Duodenal mucosa (tissue), 2 donors: ENCODE results near the gene ZNF862.

Source experiments
- H3K27ac ChIP-seq: one replicate; pipeline ENCODE4 v1.7.0; 2013; ENCODE audit warnings: low read depth, low read length
- H3K27me3 ChIP-seq, 2 donors: one replicate each; pipeline ENCODE4 v1.7.0; 2013; ENCODE audit warnings: low read length in 2 of 2, control low read depth in 1 of 2; ENCODE audit not compliant: insufficient read depth in 2 of 2, control insufficient read depth in 1 of 2
- H3K36me3 ChIP-seq, 2 donors: one replicate each; pipeline ENCODE4 v1.7.0; 2013; ENCODE audit warnings: low read length in 2 of 2, control low read depth in 1 of 2; ENCODE audit not compliant: insufficient read depth in 2 of 2, control insufficient read depth in 1 of 2
- H3K4me1 ChIP-seq, 2 donors: one replicate each; pipeline ENCODE4 v1.7.0; 2013; ENCODE audit warnings: low read length in 2 of 2, control low read depth in 1 of 2; ENCODE audit not compliant: insufficient read depth in 2 of 2, control insufficient read depth in 1 of 2
- H3K4me3 ChIP-seq, 2 donors: one replicate each; pipeline ENCODE4 v1.7.0; 2013; ENCODE audit warnings: low read length in 2 of 2, low read depth in 1 of 2
- H3K9ac ChIP-seq, 2 donors: one replicate each; pipeline ENCODE4 v1.7.0; 2013; ENCODE audit warnings: low read length in 2 of 2, low read depth in 1 of 2
- H3K9me3 ChIP-seq, 2 donors: one replicate each; pipeline ENCODE4 v1.7.0; 2013; ENCODE audit warnings: low read length in 2 of 2, control low read depth in 1 of 2; ENCODE audit not compliant: control insufficient read depth in 1 of 2

Gene ZNF862

DNA sequence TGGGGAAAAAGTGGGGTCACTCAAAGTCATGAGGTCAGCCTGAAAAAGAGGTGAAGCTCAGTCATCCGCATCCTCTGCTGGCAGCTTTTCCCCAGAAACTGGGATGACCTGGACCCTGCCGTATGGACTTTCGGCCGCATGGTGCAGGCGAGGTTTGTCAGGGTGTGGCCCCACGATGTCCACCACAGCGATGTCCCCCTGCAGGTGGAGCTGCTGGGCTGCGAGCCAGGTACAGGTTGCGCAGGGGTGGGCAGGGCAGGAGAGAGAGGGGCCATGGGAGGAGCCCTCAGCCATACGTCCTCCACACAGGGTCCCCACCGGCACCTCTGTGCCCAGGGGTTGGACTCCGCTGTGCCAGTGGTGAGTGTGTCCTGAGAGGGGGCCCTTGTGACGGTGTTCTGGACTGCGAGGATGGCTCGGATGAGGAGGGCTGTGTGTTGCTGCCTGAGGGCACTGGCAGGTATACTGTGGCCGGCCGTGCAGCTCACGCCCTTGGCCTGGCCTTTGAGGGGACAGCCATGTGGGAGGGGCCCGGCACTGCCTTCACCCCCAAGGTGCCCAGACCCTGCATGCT lies 41.8 kb upstream of the ZNF862 start:
- H3K27ac ChIP-seq = no peak overlapping the region
- no peak overlapping the region for H3K4me3 ChIP-seq
- no peak overlapping the region for H3K9ac ChIP-seq
- no peaks in the 10 kb centered on the region for H3K4me1 ChIP-seq
- H3K36me3 ChIP-seq = no peaks in the 10 kb centered on the region
- H3K27me3 ChIP-seq = no peaks in the 10 kb centered on the region
- H3K9me3 ChIP-seq = no peaks in the 10 kb centered on the region

DNA sequence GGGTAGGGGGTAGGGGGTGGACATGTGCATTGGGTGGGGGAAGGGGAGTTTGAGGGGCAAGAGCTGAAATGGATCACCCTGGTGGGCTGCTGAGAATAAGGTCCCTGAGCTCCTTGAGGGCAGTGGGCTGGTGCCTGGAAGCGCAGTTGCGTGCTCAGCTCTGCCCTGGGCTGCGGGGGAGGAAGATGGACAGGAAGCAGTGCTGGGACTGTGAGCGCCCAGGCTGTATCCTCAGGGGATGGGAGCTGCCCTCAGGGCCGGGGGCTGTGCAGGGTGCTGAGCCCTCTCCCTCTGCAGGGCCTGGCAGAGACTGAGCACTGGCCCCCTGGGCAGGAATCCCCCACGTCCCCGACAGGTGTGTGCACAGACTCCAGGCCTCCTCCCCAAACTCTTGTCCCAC lies 40.4 kb upstream of the ZNF862 start:
- Histone ChIP-seq H3K9me3 (no peaks in the 10 kb centered on the region), H3K36me3 (no peaks in the 10 kb centered on the region), H3K9ac (no peak overlapping the region), H3K4me3 (no peak overlapping the region), H3K4me1 (no peaks in the 10 kb centered on the region), H3K27ac (no peak overlapping the region), H3K27me3 (no peaks in the 10 kb centered on the region)

DNA sequence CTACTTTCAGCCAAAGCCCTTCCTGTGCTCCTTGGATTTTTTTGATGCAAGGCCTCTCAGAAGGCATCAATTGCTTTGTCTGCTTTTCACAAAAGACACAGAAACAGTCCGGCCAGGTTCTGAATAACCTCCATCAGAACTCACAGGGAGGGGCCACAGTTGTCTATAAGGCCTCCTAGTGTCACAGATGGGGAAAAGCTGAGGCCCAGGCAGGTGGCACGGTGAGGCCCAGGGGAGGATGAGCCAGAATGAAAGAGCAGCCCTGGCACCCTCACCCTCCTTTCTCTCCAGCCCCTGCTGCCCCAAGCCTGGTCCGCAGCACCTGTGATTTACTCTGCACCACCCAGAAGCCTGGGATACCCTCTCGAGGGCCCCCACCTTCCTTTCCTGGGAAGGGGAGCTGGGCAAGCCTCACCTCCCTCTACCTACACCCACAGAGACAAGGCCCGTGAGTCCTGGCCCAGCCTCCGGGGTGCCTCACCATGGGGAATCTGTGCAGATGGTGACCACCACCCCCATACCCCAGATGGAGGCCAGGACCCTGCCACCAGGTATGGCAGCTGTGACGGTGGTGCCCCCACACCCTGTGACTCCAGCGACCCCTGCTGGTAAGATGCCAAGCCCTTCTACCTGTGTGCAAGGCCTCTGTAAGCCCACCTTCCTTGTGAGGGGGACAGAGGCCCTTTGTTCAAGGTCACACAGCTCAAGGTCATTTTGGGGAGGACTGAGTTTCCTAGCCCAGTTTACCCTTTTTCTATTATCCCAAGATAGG lies 38.6 kb upstream of the ZNF862 start:
- no peaks in the 10 kb centered on the region for H3K4me1 ChIP-seq
- no peaks in the 10 kb centered on the region for H3K36me3 ChIP-seq
- no peaks in the 10 kb centered on the region for H3K27me3 ChIP-seq
- no peak overlapping the region for H3K9ac ChIP-seq
- H3K9me3 ChIP-seq = no peaks in the 10 kb centered on the region
- no peak overlapping the region for H3K27ac ChIP-seq
- no peak overlapping the region for H3K4me3 ChIP-seq

DNA sequence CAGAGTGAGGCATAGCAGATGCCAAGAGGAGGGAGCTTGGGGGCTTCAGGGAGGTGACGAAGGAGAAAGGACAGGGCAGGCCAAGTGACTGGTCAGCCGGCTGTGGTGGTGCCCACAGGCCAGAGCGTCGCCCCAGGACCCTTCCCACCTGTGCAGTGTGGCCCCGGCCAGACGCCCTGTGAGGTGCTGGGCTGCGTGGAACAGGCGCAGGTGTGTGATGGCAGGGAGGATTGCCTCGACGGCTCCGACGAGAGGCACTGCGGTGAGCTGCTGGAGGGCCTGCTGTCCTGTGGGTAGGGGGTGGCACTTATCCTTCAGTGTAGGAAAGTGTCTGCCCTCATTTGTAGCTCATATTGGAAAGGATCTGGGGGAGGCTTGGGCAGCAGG lies 38.0 kb upstream of the ZNF862 start:
- no peaks in the 10 kb centered on the region for H3K27me3 ChIP-seq
- no peaks in the 10 kb centered on the region for H3K4me1 ChIP-seq
- no peak overlapping the region for H3K27ac ChIP-seq
- H3K9me3 ChIP-seq = no peaks in the 10 kb centered on the region
- no peak overlapping the region for H3K4me3 ChIP-seq
- H3K36me3 ChIP-seq = no peaks in the 10 kb centered on the region
- no peak overlapping the region for H3K9ac ChIP-seq

DNA sequence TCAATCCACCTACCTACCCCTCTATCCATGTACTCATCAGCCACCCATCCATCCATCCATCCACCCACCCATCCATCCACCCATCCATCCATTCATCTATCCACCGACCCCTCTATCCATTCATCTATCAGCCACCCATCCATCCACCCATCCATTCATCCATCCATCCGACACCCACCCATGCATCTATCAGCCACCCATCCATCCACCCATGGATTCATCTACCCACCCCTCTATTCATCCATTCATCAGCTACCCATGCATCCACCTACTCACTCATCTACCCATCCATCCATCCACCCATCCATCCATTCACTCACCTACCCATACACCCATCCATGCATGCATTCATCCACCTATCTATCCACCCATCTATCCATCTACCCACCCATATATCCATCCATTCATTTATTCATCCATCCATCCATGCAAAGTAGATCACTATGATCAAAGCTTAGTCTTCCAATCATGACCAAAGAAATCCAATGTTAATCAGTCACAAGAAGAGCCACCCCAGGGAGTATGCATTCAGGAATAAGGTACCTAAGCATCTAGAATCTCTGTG lies 37.1 kb upstream of the ZNF862 start:
- H3K4me1 ChIP-seq = no peaks in the 10 kb centered on the region
- H3K9me3 ChIP-seq = no peaks in the 10 kb centered on the region
- H3K27me3 ChIP-seq = no peaks in the 10 kb centered on the region
- no peak overlapping the region for H3K4me3 ChIP-seq
- H3K27ac ChIP-seq = no peak overlapping the region
- H3K36me3 ChIP-seq = no peaks in the 10 kb centered on the region
- no peak overlapping the region for H3K9ac ChIP-seq

DNA sequence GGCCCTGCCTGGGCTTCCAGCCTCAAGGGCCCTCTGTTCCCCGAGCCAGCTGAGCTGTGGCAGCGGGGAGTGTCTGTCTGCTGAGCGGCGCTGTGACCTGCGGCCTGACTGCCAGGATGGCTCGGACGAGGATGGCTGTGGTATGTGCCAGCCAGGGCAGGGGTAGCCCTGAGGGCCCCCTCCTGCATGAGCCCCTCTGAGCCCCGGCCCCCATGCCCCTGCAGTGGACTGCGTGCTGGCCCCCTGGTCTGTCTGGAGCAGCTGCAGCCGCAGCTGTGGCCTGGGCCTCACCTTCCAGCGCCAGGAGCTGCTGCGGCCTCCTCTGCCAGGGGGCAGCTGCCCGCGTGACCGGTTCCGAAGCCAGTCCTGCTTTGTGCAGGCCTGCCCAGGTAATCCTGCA lies 36.4 kb upstream of the ZNF862 start:
- no peaks in the 10 kb centered on the region for H3K27me3 ChIP-seq
- H3K27ac ChIP-seq = no peak overlapping the region

DNA sequence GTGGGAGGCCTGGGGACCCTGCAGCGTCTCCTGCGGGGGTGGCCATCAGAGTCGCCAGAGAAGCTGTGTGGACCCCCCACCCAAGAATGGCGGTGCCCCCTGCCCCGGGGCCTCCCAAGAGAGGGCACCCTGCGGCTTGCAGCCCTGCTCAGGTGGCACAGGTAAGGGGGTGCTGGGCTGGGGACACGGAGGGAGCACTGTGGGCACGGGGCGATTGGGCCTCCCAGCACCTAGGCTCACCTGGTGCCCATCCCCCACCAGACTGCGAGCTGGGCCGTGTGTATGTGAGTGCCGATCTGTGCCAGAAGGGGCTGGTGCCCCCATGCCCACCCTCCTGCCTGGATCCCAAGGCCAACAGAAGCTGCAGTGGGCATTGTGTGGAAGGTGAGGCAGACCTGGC lies 35.2 kb upstream of the ZNF862 start:
- no peaks in the 10 kb centered on the region for H3K4me1 ChIP-seq
- no peak overlapping the region for H3K9ac ChIP-seq
- H3K4me3 ChIP-seq = no peak overlapping the region
- no peaks in the 10 kb centered on the region for H3K27me3 ChIP-seq
- H3K9me3 ChIP-seq = no peaks in the 10 kb centered on the region
- no peak overlapping the region for H3K27ac ChIP-seq
- H3K36me3 ChIP-seq = no peaks in the 10 kb centered on the region

More for the DNA sequence above, 36.4 kb upstream of the ZNF862 start:
- H3K36me3 ChIP-seq = no peaks in the 10 kb centered on the region
- H3K4me1 ChIP-seq = no peaks in the 10 kb centered on the region
- H3K9me3 ChIP-seq = no peaks in the 10 kb centered on the region
- H3K4me3 ChIP-seq = no peak overlapping the region
- H3K9ac ChIP-seq = no peak overlapping the region

DNA sequence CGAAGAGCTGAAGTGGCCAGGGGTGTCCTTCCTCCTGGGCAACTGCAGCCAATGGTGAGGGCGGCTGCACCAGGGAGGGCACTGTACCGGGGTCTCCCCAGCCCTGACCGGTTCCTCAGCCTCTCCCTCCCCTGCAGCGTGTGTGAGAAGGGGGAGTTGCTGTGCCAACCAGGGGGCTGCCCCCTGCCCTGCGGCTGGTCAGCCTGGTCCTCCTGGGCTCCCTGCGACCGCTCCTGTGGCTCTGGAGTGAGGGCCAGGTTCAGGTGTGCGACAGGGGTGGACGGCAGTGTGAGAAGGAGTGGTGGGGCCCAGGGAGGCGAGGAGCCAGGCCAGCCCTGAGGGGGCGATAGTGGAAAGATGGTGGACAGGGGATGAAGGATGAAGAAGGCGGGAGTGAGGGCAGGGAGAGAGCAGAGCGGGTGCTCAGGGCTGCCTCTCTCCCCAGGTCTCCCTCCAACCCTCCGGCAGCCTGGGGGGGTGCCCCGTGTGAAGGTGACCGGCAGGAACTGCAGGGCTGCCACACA lies 34.6 kb upstream of the ZNF862 start:
- no peaks in the 10 kb centered on the region for H3K27me3 ChIP-seq
- no peaks in the 10 kb centered on the region for H3K4me1 ChIP-seq
- H3K4me3 ChIP-seq = no peak overlapping the region
- no peak overlapping the region for H3K27ac ChIP-seq
- no peaks in the 10 kb centered on the region for H3K36me3 ChIP-seq
- no peak overlapping the region for H3K9ac ChIP-seq
- no peaks in the 10 kb centered on the region for H3K9me3 ChIP-seq

DNA sequence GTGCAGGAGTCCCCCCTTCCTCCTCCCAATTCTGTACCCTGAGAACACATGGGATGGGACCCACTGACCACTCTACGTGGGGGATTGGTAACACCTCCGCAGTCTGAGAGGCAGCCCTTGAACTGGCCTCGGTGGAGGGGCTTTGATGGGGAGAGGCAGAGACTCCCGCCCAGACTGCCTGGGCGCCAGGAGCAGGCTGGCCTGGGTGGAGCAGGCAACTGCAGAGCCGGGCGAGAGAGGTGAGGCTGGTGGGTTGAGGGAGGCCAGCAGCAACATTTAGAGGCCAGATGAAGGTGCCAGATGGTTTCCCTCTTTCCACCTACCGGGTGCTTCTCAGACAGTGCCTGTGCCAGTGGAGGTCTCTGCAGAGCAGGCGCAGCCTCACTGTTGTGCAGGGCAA lies 34.1 kb upstream of the ZNF862 start:
- Histone ChIP-seq H3K27me3 (no peaks in the 10 kb centered on the region), H3K36me3 (no peaks in the 10 kb centered on the region), H3K9me3 (no peaks in the 10 kb centered on the region), H3K27ac (no peak overlapping the region), H3K4me3 (no peak overlapping the region), H3K9ac (no peak overlapping the region), H3K4me1 (no peaks in the 10 kb centered on the region)

DNA sequence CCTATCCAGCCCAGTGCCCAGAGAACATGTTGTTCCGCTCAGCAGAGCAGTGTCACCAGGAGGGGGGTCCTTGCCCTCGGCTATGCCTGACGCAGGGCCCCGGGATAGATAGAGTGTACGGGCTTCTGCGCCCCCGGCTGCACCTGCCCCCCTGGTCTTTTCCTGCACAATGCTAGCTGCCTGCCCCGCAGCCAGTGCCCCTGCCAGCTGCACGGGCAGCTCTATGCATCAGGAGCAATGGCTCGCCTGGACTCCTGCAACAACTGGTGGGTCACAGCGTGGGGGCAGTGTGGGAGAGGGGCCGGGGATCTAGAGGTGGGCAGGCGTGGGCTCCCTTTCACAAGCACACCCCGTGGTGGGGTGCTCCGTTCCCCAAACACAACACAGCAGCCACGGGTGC lies 31.4 kb upstream of the ZNF862 start:
- no peak overlapping the region for H3K27ac ChIP-seq
- no peaks in the 10 kb centered on the region for H3K4me1 ChIP-seq
- H3K27me3 ChIP-seq = no peaks in the 10 kb centered on the region
- H3K9me3 ChIP-seq = no peaks in the 10 kb centered on the region
- H3K36me3 ChIP-seq = no peaks in the 10 kb centered on the region
- H3K4me3 ChIP-seq = no peak overlapping the region
- no peak overlapping the region for H3K9ac ChIP-seq
